ENCODE data around the gene GPSM1.
A peak's percentile ranks its signal among the peaks of the same experiment; 100 is the strongest.
"Not testable (repeated sequence)": the region's sequence is repeated elsewhere in the genome, so short reads cannot be mapped to it uniquely, and the experiment has no call there.

GPSM1 gene

DNA sequence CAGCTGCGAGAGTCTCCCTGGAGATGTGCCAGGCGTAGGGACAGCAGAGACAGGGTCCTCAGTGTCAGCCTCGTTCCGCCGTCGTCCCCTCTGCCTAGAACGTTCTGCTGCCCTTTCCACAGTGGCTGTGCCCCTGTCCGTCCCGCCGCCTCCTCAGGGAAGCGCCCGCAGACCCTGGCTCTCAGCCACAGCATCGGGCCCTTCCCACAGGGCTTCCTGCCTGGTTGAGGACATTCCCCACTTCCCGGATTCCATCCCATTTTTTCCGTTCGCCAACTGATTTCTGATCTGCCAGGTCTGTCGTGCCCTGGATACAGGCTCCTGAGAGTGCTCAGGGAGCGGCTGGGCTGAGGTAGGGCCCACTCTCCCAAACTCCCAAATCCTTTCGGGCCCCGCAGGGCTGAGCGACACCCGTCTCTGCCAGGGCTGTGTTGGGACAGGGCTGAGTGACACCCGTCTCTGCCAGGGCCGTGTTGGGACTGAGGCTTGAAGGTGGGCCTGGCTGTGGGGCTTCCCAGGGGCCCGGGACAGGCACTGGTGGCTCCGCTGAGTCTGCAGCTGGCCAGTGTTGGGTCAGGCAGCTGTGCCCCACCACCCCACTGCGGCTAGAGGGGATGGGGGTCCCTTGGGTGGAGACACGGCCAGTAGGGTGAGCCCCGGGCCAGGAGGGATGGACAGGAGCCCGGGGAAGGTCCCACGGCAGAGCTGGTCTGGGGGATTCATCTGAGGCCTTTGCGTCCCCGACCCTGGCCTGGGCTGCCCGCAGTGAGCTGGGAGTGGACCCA is 20.3 kb downstream of the GPSM1 start:
- no peak for DNase-seq

- DNase-seq = no peak
Measured at GRCh38 chr9:136348691-136349090, 21.4 kb downstream of the GPSM1 start.

- no peak for DNase-seq
Measured at GRCh38 chr9:136349546-136349945, 22.2 kb downstream of the GPSM1 start.

DNA sequence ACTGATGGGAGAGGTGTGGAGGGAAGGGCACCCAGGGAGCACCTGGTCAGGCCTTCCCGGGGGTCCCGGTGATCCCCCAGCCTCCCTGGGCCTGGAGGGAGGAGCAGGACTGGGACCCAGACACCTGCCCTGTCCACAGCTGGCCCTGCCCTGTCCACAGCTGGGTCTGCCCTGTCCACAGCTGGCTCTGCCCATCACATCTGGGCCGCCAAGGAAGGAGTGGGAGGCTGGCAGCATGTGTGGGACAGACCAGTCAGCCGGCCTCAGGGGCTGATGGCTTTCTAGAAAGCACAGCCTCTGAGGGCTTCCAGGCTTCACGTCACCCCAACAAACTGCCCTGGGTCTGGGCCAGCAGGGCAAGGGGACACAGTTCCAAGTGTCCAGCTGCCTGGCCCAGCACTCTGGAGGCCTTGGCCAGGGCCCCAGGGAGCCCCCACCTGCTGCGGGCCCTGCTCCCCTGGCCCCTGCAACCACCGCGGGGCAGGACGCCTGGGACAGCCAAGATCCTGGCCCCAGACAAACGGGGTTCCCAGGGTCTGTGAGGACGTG is 24.0 kb downstream of the GPSM1 start:
- no peak for DNase-seq

DNA sequence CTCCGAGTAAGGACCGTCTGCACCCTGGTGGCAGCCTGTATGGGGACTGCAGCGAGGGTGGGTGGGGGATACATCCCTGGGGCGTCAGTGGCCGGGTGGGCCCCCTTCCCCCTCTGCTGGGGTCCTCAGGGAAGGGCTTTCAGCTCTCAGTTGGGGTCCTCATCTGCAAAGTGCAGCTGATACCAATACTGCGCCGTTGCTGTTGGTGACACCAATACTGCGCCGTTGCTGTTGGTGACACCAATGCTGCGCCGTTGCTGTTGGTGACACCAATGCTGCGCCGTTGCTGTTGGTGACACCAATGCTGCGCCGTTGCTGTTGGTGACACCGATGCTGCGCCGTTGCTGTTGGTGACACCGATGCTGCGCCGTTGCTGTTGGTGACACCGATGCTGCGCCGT is 24.5 kb downstream of the GPSM1 start:
- not testable (repeated sequence) for DNase-seq

DNA sequence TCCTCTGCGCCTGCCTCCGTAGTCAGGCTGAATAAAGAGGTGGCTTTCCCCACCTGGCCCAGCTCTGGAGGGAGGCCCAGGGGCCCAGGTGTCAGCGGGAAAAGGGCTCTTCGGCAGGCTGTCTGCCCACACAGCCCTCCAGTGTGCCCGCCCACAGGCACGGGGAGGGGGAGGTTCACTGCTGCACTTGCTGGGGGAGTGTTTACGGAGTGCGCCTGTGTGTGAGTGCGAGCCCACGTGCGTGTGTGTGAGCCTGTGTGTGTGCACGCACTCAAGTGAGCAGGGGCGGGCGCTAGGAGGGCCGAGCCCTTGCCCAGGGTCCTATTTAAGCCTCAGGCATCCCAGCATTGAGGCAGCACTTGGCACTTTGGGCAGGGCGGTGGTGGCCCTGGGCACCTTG is 25.3 kb downstream of the GPSM1 start:
- DNase-seq = peak in 1 of 2 experiments; percentile 36

GRCh38 chr9:136353088-136353487 is 25.7 kb downstream of the GPSM1 start:
- DNase-seq = no peak

DNA sequence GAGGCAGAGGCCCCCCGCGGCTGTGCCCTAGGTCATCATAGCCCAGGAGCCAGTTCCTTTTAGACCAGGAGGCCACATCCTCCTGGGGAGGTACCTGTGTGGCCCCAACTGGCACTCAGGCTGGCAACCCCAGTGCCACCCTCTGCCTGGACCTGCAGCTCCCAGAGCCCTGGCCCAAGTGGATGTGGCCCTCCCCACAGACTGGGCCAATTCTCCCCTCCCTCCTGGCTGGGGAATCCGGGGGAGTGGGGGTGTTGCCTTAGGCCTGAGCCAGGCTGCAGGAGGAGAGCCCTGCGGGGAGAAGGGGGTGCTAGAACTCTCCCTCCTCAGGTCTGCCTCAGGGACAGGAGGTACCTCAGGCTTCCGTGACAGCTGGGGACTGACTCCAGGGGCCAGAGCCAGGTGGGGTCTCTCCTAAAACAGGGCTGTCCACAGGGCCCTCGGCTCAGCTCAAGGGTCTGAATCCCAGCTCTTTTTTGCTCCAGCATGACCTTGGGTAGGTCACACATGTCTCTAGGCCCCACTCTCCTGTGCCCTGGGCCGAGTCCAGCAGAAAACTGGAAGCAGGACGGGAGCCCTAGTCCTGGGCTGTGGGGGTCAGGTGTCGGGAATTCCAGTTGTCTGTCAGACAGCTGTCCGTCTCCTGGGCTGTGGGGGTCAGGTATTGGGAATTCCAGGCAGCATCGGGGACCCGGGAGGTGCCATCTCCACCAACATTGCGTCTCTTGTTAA is 26.6 kb downstream of the GPSM1 start:
- no peak for DNase-seq

GRCh38 chr9:136354592-136355085 is 27.3 kb downstream of the GPSM1 start:
- DNase-seq = no peak

DNA sequence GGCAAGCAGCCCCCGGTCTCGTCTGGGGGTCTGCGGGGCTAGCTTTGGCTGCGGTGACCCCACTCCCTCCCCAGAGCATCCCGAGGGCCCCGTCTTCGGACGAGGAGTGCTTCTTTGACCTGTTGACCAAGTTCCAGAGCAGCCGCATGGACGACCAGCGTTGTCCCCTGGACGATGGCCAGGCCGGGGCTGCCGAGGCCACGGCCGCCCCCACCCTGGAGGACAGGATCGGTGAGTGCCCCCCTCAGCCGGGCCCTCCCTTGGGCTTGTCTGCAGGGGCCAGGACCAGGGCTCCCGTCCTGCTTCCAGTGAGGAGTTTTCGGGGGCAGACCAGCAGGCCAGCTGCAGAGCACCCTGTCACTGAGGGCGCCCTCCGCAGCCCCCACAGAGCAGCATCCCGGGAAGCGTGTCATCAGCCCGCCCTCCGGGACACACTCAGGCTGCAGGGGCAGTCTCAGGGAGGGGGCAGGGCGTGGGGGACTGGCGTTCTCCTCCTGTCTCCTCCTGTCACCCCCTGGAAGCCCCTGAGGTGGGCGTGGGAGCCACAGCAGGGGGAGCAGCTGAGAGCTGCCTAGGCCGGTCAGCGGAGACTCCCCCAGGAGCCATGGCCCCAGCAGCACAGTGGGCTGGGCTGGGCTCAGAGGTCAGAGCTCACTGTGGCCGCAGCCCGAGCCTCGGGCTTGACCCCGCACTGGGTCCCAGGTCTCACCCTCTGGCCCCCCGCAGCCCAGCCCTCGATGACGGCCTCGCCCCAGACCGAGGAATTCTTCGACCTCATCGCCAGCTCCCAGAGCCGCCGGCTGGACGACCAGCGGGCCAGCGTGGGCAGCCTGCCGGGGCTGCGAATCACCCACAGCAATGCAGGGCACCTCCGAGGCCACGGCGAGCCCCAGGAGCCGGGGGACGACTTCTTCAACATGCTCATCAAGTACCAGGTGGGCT is 28.5 kb downstream of the GPSM1 start:
- DNase-seq = no peak

GRCh38 chr9:136357202-136357725 is 29.9 kb downstream of the GPSM1 start:
- no peak for DNase-seq

- no peak for DNase-seq
Measured at GRCh38 chr9:136358016-136358415, 30.7 kb downstream of the GPSM1 start.

- no peak for DNase-seq
Measured at GRCh38 chr9:136358888-136359287, 31.5 kb downstream of the GPSM1 start.

GRCh38 chr9:136359774-136360718 is 32.7 kb downstream of the GPSM1 start:
- no peak for DNase-seq

DNA sequence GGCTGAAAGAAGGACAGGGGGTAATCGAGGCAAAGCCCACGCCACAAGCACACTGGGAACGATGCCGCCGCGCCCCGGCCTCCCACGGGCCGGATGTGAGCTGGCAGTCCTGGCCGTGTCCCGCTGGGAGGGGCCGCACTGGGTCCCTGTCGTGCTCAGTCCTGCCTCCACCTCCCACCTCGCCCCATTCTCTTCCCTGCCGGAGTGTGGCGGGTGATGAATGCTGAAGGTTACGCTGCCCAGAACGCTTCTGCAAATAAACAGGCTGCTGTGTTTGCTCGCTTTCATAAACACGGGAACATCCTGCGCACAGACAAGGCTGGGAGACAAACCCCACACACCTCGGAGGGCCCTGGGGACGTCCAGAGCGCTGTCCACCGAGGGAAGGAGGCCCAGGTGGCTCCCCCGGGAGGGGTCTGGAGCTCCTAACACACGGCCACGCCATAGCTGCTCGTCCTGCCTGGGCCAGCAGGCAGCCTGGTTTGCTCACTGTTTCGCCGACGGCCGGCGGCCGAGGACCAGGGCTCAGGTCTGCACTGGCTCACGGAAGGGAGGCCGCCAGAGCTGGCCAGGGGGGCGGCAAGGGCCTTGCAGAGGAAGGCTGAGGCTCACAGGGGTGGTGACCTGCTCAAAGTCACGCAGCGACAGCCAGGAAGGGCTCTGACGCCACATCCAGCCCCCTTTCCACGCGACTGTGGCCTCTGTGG is 33.9 kb downstream of the GPSM1 start:
- DNase-seq = no peak

GRCh38 chr9:136361754-136362449 is 34.6 kb downstream of the GPSM1 start:
- DNase-seq = no peak

- no peak for DNase-seq
Measured at GRCh38 chr9:136362450-136362784, 35.1 kb downstream of the GPSM1 start.

GRCh38 chr9:136363106-136363948 is 36.0 kb downstream of the GPSM1 start, which contains the start of gene DNLZ:
TSS of gene DNLZ (minus strand) at chr9:136363744. CDS start at chr9:136363714, 30 bp downstream.
- DNase-seq = peak; percentile 92 to 98

Data from stimulated activated CD4-positive, alpha-beta T cell treated with anti-CD3 and anti-CD28 coated beads, Interleukin-4, amount 100 ng/mL, for 4 hours (primary cell).